ENCODE measurements around the gene THTPA. TPM values are rescaled to one million over a fixed set of nuclear protein-coding genes. Genes with fewer than 3 reads are reported as not detected.
"Not testable (repeated sequence)": the region's sequence is repeated elsewhere in the genome, so short reads cannot be mapped to it uniquely, and the experiment has no call there.

The THTPA gene
- total RNA-seq, 1 donor from 2014 or later, result 18.6 TPM

DNA sequence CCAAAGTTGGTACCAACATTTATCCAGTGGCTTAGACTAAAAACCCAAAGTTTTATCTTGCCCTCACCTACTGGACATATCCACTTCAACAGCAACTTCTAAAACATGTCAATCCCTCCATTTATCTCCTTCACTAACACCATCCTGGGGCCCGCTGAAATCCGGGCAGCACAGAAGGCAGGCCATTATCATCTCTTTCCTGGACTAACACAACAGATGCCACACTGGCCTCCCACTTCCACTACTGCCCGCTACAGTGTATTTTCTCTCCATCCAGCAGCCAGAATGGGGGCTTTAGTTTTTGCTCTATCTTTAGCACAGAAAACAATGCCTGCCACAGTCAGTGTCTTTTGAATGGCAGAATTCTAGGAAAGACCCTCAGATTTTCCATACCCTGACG is 20.1 kb upstream of the THTPA start:
- Mint-ChIP-seq H3K36me3 (ENCODE audit: low read depth) (no peaks in the 10 kb centered on the region), H3K27me3 (peaks cover 2% of the 10 kb centered on the region), H3K27ac (no peak overlapping the region), H3K9me3 (no peaks in the 10 kb centered on the region), H3K4me1 (no peaks in the 10 kb centered on the region), H3K4me3 (no peak overlapping the region)
- TF ChIP-seq, protein P1, sequence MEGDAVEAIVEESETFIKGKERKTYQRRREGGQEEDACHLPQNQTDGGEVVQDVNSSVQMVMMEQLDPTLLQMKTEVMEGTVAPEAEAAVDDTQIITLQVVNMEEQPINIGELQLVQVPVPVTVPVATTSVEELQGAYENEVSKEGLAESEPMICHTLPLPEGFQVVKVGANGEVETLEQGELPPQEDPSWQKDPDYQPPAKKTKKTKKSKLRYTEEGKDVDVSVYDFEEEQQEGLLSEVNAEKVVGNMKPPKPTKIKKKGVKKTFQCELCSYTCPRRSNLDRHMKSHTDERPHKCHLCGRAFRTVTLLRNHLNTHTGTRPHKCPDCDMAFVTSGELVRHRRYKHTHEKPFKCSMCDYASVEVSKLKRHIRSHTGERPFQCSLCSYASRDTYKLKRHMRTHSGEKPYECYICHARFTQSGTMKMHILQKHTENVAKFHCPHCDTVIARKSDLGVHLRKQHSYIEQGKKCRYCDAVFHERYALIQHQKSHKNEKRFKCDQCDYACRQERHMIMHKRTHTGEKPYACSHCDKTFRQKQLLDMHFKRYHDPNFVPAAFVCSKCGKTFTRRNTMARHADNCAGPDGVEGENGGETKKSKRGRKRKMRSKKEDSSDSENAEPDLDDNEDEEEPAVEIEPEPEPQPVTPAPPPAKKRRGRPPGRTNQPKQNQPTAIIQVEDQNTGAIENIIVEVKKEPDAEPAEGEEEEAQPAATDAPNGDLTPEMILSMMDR (IDR thresholded peaks at IDR 0.05), result no peak
- ChIA-PET CTCF (no interaction called here), POLR2A (no interaction called here)
- DNase-seq (no peak), ATAC-seq (ENCODE audit: low read depth) (no peak)
- intact Hi-C loops (cut with micrococcal nuclease), result no loop called here

DNA sequence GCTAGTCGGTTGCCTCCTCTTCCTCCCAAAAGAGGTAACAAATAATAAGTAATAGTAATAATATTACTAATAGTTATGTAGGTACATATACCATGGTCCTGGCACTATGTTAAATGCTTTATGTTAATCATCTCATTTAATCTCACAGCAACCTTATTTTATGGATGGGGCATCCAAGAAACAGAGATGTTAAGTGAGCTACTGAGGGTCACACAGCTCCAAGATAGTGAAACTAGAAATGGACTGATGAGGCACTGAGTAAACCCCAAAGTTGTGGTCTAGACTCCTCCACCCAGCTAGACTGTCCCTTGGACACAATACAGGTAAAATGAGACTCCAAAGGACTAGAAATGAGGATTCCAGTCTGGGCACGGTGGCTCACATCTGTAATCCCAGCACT is 19.6 kb upstream of the THTPA start:
- Mint-ChIP-seq H3K4me1 (no peaks in the 10 kb centered on the region), H3K27me3 (peaks cover 2% of the 10 kb centered on the region), H3K9me3 (no peaks in the 10 kb centered on the region), H3K27ac (no peak overlapping the region), H3K36me3 (ENCODE audit: low read depth) (no peaks in the 10 kb centered on the region), H3K4me3 (no peak overlapping the region)
- intact Hi-C loops (cut with micrococcal nuclease), result no loop called here
- ChIA-PET CTCF (interaction anchor here (0.9 kb wide), 1 partner anchor 24 kb away, joined by 3 read pairs; no protein-coding TSS in a partner anchor), POLR2A (no interaction called here)
- ATAC-seq (ENCODE audit: low read depth), result no peak
- DNase-seq, result no peak
- TF ChIP-seq, protein P1 (IDR thresholded peaks at IDR 0.05), result no peak

DNA sequence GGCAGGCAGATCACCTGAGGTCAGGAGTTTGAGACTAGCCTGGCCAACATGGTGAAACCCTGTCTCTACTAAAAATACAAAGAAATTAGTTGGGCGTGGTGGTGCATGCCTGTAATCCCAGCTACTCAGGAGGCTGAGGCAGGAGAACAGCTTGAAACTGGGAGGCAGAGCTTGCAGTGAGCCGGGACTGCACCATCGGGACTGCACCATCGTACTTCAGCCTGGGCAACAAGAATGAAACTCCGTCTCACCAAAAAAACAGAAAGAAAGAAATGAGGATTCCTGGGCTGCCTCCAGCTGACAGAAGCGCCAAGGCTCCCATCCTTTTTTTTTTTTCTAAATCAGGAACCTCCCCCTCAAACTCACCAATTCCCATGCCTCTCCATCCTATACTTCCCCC is 19.2 kb upstream of the THTPA start:
- CTCF ChIA-PET, result interaction anchor here (0.9 kb wide), 1 partner anchor 24 kb away, joined by 3 read pairs; no protein-coding TSS in a partner anchor
- H3K4me1 Mint-ChIP-seq; H3K36me3 Mint-ChIP-seq (ENCODE audit: low read depth); ATAC-seq (ENCODE audit: low read depth); H3K27me3 Mint-ChIP-seq; H3K9me3 Mint-ChIP-seq; intact Hi-C loops (cut with micrococcal nuclease); POLR2A ChIA-PET; H3K4me3 Mint-ChIP-seq; H3K27ac Mint-ChIP-seq; DNase-seq: not testable (repeated sequence)

DNA sequence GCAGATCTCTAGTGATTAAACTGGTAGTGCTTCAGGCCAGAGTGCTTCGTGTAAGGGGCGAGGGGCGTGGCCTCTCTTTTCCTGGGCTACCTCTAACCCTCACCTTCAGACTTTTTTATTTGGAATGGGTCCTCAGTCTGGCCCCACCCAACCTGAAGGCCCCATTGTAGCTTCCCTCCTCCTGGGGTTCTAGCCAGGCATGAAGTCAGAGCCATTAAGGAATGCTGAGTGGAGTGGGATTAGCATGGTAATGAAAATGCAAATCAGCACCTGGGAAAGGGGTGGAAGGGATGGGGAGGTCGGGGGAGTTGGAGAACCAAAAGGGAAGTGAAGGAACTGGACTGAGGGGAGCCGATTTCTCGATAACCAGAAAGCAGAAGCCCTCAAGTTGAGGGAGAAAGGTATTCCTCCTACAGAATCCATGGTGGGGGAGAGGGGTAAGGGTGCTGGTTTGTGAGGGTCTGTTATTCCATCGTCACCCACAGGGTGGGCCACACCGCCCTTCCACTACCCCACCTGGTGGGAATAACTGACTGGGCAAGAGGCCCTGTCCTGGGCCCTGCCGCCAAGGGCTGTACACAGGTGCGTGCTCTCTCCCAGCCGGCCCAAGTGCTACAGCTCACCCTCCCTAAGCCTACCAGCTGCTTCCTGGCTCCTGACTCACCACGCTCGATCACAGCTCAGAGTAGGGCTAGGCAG is 18.6 kb upstream of the THTPA start:
- Mint-ChIP-seq H3K4me3 (no peak overlapping the region), H3K4me1 (no peaks in the 10 kb centered on the region), H3K36me3 (ENCODE audit: low read depth) (no peaks in the 10 kb centered on the region), H3K27ac (no peak overlapping the region), H3K9me3 (no peaks in the 10 kb centered on the region), H3K27me3 (peaks cover 2% of the 10 kb centered on the region)
- CTCF ChIA-PET, result no interaction called here
- intact Hi-C loops (cut with micrococcal nuclease), result loop anchor here (2.0 kb wide), 1 partner anchor 19 kb away; the partner anchor contains the start of gene THTPA
- DNase-seq (no peak), ATAC-seq (ENCODE audit: low read depth) (no peak)
- TF ChIP-seq, protein P1 (IDR thresholded peaks at IDR 0.05), result no peak
- POLR2A ChIA-PET, result no interaction called here

DNA sequence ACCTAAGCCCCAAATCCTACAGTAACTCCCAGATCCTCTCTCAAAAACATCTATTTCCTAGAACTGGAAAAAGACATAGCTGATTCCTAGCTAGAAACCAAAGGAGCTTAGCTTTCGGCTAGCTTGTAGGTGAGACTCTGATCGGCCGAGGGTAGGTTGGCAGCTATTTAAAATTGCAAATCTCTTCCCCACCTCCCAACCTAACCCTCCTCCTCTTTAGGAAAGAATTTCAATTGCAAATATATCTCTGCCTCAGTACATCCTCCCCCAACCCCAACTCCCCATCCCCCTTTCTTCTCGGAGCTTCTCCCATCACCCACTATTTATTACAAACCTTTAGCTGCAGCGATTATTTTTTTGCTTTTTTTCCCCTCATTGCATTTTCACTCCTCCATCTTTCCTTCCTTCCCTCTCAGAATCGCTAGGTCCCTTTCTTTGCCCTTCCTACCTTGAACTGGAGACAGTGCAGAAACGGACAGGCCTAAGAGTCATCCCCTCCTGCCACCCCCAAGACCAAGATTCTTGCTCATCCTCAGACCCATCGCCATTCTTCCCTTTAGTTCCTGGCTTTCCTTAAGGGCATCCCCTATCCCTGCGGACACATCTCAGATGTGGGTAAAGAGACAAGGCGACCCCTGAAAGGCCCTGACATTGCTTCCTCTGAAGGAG is 17.9 kb upstream of the THTPA start:
- POLR2A ChIA-PET, result interaction anchor here (0.7 kb wide), 1 partner anchor 898 kb away, joined by 4 read pairs; no protein-coding TSS in a partner anchor
- CTCF ChIA-PET, result no interaction called here
- H3K36me3 Mint-ChIP-seq (ENCODE audit: low read depth), result no peaks in the 10 kb centered on the region
- ATAC-seq (ENCODE audit: low read depth) (no peak), DNase-seq (no peak)
- no peak overlapping the region for H3K27ac Mint-ChIP-seq
- H3K4me1 Mint-ChIP-seq, result no peaks in the 10 kb centered on the region
- H3K27me3 Mint-ChIP-seq, result peaks cover 2% of the 10 kb centered on the region
- intact Hi-C loops (cut with micrococcal nuclease), result loop anchor here (2.0 kb wide), 1 partner anchor 19 kb away; the partner anchor contains the start of gene THTPA
- TF ChIP-seq, protein P1 (IDR thresholded peaks at IDR 0.05), result no peak
- no peaks in the 10 kb centered on the region for H3K9me3 Mint-ChIP-seq
- H3K4me3 Mint-ChIP-seq, result no peak overlapping the region

Data from activated B cell treated with CpG ODN at 0.5 μM for 24 hours (primary cell).